ENCODE results near the gene ST8SIA5. TPM values are rescaled to one million over a fixed set of nuclear protein-coding genes. Genes with fewer than 3 reads are reported as not detected.

The ST8SIA5 gene
- polyA plus RNA-seq, 3 donors: 0.92 to 1.3 (median 0.94) TPM

Other genes starting within 250 kb of the ST8SIA5 start
- under 1 TPM; 0.53 to 0.83 (median 0.62) TPM for gene LOXHD1, start 99.8 kb downstream of the ST8SIA5 start, polyA plus RNA-seq (ENCODE audit: insufficient read length in 3 of 3)
- gene PIAS2, start 160.5 kb upstream of the ST8SIA5 start, polyA plus RNA-seq (ENCODE audit: insufficient read length in 3 of 3): 10 to 100 TPM; 24.4 to 27.7 (median 27.5) TPM
- gene KATNAL2, start 160.5 kb upstream of the ST8SIA5 start, polyA plus RNA-seq (ENCODE audit: insufficient read length in 3 of 3): 10 to 100 TPM in 2 of 3 donors, 1 to 10 TPM in 1; 9.4 to 10.7 (median 10.5) TPM